ENCODE data around the gene NKAIN2. TPM values are rescaled to one million over a fixed set of nuclear protein-coding genes. Genes with fewer than 3 reads are reported as not detected.

The NKAIN2 gene
- total RNA-seq, 1 experiment from 2014 or later = 2.7 TPM

DNA sequence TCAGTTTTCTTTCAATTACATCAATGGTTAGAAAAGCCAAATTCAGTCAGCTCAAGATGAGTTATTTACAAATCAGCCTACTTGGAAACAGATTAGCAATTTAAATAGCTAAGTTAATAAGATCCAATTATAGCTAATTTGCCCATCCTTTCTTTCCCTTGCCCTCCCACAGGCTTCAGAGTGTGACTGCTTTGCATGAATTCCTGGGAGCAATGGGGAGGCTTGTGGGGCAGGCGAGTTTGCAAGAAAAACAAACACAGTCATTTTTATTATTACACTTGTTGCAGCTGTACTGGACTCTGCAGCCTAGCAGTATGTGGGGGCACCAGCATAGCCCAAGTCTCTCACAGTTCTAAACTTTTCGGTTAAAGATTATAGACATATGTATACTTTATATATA lies 219.0 kb downstream of the NKAIN2 start:
- Mint-ChIP-seq H3K27me3 (ENCODE audit: insufficient read depth, unreplicated experiment) (no peaks in the 10 kb centered on the region), H3K36me3 (ENCODE audit: insufficient read depth, unreplicated experiment) (no peaks in the 10 kb centered on the region), H3K27ac (ENCODE audit: low read depth, unreplicated experiment) (no peak overlapping the region), H3K4me3 (ENCODE audit: unreplicated experiment) (no peak overlapping the region), H3K9me3 (ENCODE audit: unreplicated experiment) (no peaks in the 10 kb centered on the region), H3K4me1 (ENCODE audit: insufficient read depth, unreplicated experiment) (no peaks in the 10 kb centered on the region)
- intact Hi-C loops (cut with micrococcal nuclease) = no loop called here
- no TSS peak for BruUV-seq (replicated peaks)
- DNase-seq (ENCODE audit: unreplicated experiment) = no peak
- ChIA-PET CTCF (interaction anchor here (1.1 kb wide), 1 partner anchor 37 kb away, joined by 3 read pairs; no protein-coding TSS in a partner anchor), POLR2A (no interaction called here)
- TF ChIP-seq, protein P1, sequence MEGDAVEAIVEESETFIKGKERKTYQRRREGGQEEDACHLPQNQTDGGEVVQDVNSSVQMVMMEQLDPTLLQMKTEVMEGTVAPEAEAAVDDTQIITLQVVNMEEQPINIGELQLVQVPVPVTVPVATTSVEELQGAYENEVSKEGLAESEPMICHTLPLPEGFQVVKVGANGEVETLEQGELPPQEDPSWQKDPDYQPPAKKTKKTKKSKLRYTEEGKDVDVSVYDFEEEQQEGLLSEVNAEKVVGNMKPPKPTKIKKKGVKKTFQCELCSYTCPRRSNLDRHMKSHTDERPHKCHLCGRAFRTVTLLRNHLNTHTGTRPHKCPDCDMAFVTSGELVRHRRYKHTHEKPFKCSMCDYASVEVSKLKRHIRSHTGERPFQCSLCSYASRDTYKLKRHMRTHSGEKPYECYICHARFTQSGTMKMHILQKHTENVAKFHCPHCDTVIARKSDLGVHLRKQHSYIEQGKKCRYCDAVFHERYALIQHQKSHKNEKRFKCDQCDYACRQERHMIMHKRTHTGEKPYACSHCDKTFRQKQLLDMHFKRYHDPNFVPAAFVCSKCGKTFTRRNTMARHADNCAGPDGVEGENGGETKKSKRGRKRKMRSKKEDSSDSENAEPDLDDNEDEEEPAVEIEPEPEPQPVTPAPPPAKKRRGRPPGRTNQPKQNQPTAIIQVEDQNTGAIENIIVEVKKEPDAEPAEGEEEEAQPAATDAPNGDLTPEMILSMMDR (IDR thresholded peaks at IDR 0.05; ENCODE audit: unreplicated experiment) = no peak

DNA sequence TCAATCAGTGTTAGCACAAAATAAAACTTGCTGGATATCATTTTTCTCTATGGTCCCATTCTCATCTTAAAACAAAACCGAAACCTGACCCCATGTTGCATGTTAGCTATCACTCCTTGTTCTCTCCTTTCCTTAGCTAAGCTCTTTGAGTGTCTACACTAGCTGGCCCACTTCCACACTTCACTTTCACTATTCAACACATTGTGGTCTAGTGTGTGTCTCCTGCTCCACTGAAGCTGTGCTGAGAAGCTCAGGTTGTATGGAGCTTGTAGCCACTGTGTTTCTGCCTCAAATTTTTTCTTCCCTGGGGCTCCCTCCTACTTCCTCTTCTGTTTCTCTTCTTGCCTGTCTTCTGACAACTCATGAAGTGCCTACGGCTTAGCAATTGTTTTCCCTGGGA lies 223.0 kb downstream of the NKAIN2 start:
- DNase-seq (ENCODE audit: unreplicated experiment) = no peak
- BruUV-seq (replicated peaks) = no TSS peak
- Mint-ChIP-seq H3K36me3 (ENCODE audit: insufficient read depth, unreplicated experiment) (no peaks in the 10 kb centered on the region), H3K4me3 (ENCODE audit: unreplicated experiment) (no peak overlapping the region), H3K27me3 (ENCODE audit: insufficient read depth, unreplicated experiment) (no peaks in the 10 kb centered on the region), H3K4me1 (ENCODE audit: insufficient read depth, unreplicated experiment) (no peaks in the 10 kb centered on the region), H3K27ac (ENCODE audit: low read depth, unreplicated experiment) (no peak overlapping the region), H3K9me3 (ENCODE audit: unreplicated experiment) (no peaks in the 10 kb centered on the region)
- CTCF ChIA-PET = interaction anchor here (0.6 to 0.7 kb wide), 4 partner anchors 53 to 1310 kb away, joined by 3 to 5 read pairs (median 4); no protein-coding TSS in a partner anchor
- intact Hi-C loops (cut with micrococcal nuclease) = no loop called here
- TF ChIP-seq, protein P1 (IDR thresholded peaks at IDR 0.05; ENCODE audit: unreplicated experiment) = no peak
- POLR2A ChIA-PET = interaction anchor here (0.6 kb wide), 1 partner anchor 380 kb away, joined by 3 read pairs; no protein-coding TSS in a partner anchor

DNA sequence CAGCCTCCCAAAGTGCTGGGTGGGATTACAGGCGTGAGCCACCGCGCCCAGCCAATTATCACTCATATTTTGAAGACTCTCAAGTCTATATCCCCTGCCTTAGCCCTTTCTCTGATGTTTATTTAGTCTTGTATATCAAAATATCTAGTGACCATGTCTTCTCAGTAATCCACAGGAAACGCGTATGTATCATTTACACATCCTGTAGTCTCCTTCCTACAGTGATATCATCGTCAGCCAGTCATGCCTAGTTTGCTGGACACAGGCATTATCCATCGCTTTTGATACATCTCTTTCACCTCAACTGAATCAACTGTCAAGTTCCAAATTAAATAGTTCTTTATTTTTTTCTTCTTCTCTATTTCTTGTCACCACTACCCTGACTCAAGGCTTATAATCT lies 223.7 kb downstream of the NKAIN2 start:
- Mint-ChIP-seq H3K36me3 (ENCODE audit: insufficient read depth, unreplicated experiment) (no peaks in the 10 kb centered on the region), H3K27me3 (ENCODE audit: insufficient read depth, unreplicated experiment) (no peaks in the 10 kb centered on the region), H3K9me3 (ENCODE audit: unreplicated experiment) (no peaks in the 10 kb centered on the region), H3K4me1 (ENCODE audit: insufficient read depth, unreplicated experiment) (no peaks in the 10 kb centered on the region), H3K4me3 (ENCODE audit: unreplicated experiment) (no peak overlapping the region), H3K27ac (ENCODE audit: low read depth, unreplicated experiment) (no peak overlapping the region)
- TF ChIP-seq, protein P1 (IDR thresholded peaks at IDR 0.05; ENCODE audit: unreplicated experiment) = no peak
- POLR2A ChIA-PET = no interaction called here
- CTCF ChIA-PET = no interaction called here
- intact Hi-C loops (cut with micrococcal nuclease) = no loop called here
- no TSS peak for BruUV-seq (replicated peaks)
- no peak for DNase-seq (ENCODE audit: unreplicated experiment)

DNA sequence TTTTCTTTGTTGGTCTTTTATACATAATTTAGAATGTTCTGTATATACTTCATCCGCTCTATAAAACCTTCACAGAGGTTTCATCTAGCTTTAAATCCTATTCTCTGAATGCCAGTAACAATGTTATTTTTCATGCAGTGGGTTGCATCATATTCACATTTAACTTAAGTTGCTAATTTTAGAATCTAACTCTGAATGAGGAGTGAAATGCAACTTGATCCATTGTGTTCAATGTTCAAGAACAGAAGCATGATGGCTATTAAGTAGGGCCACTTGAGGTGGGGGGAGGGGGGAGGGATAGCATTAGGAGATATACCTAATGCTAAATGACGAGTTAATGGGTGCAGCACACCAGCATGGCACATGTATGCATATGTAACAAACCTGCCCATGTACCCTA lies 224.5 kb downstream of the NKAIN2 start:
- CTCF ChIA-PET = no interaction called here
- H3K9me3 Mint-ChIP-seq (ENCODE audit: unreplicated experiment) = no peaks in the 10 kb centered on the region
- DNase-seq (ENCODE audit: unreplicated experiment) = no peak
- H3K27ac Mint-ChIP-seq (ENCODE audit: low read depth, unreplicated experiment) = no peak overlapping the region
- no peaks in the 10 kb centered on the region for H3K36me3 Mint-ChIP-seq (ENCODE audit: insufficient read depth, unreplicated experiment)
- POLR2A ChIA-PET = no interaction called here
- intact Hi-C loops (cut with micrococcal nuclease) = no loop called here
- H3K4me1 Mint-ChIP-seq (ENCODE audit: insufficient read depth, unreplicated experiment) = no peaks in the 10 kb centered on the region
- no TSS peak for BruUV-seq (replicated peaks)
- no peaks in the 10 kb centered on the region for H3K27me3 Mint-ChIP-seq (ENCODE audit: insufficient read depth, unreplicated experiment)
- H3K4me3 Mint-ChIP-seq (ENCODE audit: unreplicated experiment) = no peak overlapping the region
- TF ChIP-seq, protein P1 (IDR thresholded peaks at IDR 0.05; ENCODE audit: unreplicated experiment) = no peak
